ENCODE results near the gene KRT5.

DNA sequence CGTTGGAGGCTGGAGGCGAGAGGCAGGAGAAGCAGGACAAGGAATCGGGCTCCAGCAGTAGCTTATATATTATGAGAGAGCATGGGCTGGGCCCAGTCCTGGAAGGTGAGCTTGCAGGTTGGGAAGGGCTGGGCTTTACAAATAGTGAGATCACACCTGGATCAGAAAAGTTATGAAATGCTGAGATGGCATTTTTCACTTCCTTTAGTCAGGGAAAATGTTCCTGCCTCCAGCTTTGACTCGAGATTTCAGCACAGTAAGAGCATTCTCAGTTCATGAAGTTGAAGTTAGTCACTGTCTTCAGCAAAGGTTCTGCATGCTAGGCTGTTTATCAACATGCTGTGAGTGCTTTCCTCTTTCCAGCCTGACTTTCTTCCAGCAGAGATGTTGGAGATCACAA, 46.4 kb downstream of the KRT5 start, which contains the start of gene KRT6C:
- TF ChIP-seq CTCF (conservative IDR thresholded peaks at IDR 0.05) (no peak), EZH2 (IDR thresholded peaks at IDR 0.05; ENCODE audit: low read depth) (no peak)

Data from PC-9 (cell line).